ENCODE results near the gene DSE. TPM values are rescaled to one million over a fixed set of nuclear protein-coding genes. Genes with fewer than 3 reads are reported as not detected.

Gene DSE
- total and polyA plus RNA-seq, 2 donors (not counting 1 experiment from before 2014, with no cell fraction given) = 8.3 to 8.6 TPM

GRCh38 chr6:116403205-116403604 lies 32.5 kb downstream of the DSE start:
- Histone ChIP-seq H2AFZ (ENCODE audit: insufficient read depth, low read depth, low read length, poor library complexity, severe bottlenecking) (no peak overlapping the region), H3K4me3 (ENCODE audit: control extremely low read depth in 1 of 5, extremely low read depth in 1 of 5, insufficient read depth in 1 of 5, low read depth in 2 of 5, low read length in 4 of 5) (no peak overlapping the region), H3K4me1 (ENCODE audit: control insufficient read depth in 2 of 2, insufficient read depth in 2 of 2, low read length in 2 of 2) (peaks cover 43 to 47% of the 10 kb centered on the region in 2 donors), H3K9me3 (ENCODE audit: control extremely low read depth in 1 of 3, control insufficient read depth in 2 of 3, insufficient read depth in 1 of 3, low read length in 2 of 3) (no peaks in the 10 kb centered on the region), H3K9ac (ENCODE audit: low read length) (no peak overlapping the region), H3K27me3 (replicated peaks in 1 of 4; ENCODE audit: control extremely low read depth in 1 of 4, control insufficient read depth in 3 of 4, insufficient read depth in 4 of 4, low read length in 3 of 4) (no peaks in the 10 kb centered on the region), H4K20me1 (ENCODE audit: control insufficient read depth, insufficient read depth, low read length, poor library complexity, severe bottlenecking) (no peaks in the 10 kb centered on the region), H3K27ac (ENCODE audit: low read length in 2 of 2) (no peak overlapping the region), H3K79me2 (ENCODE audit: control insufficient read depth, insufficient read depth, low read length) (peaks cover 88% of the 10 kb centered on the region), H3K36me3 (replicated peaks in 1 of 2; ENCODE audit: control extremely low read depth in 1 of 2, control insufficient read depth in 1 of 2, extremely low read depth in 1 of 2, insufficient read depth in 2 of 2, low read length in 1 of 2) (peaks cover 0 to 11% of the 10 kb centered on the region in 2 experiments), H3K4me2 (replicated peaks; ENCODE audit: low read depth, low read length, poor library complexity, severe bottlenecking) (no peak overlapping the region)
- Mint-ChIP-seq H3K27me3 (no peaks in the 10 kb centered on the region), H3K9me3 (ENCODE audit: insufficient read depth) (no peaks in the 10 kb centered on the region), H3K27ac (no peak overlapping the region), H3K4me3 (no peak overlapping the region), H3K4me1 (peaks cover 43% of the 10 kb centered on the region)
- no peak for ATAC-seq (ENCODE audit: low read depth)
- intact Hi-C loops (cut with micrococcal nuclease) = no loop called here
- ChIA-PET CTCF (interaction anchor here (0.6 to 1.1 kb wide), 2 partner anchors 115 to 129 kb away, joined by 3 read pairs; no protein-coding TSS in a partner anchor), POLR2A (no interaction called here)
- TF ChIP-seq EZH2 (IDR thresholded peaks at IDR 0.05; ENCODE audit: borderline replicate concordance, insufficient read depth, low read depth, low read length, poor library complexity, severe bottlenecking) = no peak
- TF ChIP-seq, protein P1, sequence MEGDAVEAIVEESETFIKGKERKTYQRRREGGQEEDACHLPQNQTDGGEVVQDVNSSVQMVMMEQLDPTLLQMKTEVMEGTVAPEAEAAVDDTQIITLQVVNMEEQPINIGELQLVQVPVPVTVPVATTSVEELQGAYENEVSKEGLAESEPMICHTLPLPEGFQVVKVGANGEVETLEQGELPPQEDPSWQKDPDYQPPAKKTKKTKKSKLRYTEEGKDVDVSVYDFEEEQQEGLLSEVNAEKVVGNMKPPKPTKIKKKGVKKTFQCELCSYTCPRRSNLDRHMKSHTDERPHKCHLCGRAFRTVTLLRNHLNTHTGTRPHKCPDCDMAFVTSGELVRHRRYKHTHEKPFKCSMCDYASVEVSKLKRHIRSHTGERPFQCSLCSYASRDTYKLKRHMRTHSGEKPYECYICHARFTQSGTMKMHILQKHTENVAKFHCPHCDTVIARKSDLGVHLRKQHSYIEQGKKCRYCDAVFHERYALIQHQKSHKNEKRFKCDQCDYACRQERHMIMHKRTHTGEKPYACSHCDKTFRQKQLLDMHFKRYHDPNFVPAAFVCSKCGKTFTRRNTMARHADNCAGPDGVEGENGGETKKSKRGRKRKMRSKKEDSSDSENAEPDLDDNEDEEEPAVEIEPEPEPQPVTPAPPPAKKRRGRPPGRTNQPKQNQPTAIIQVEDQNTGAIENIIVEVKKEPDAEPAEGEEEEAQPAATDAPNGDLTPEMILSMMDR (IDR thresholded peaks at IDR 0.05) = no peak
- DNase-seq = no peak
- WGBS (ENCODE audit: insufficient coverage) = no CpG with 5 or more reads among the region's 1 CpG

DNA sequence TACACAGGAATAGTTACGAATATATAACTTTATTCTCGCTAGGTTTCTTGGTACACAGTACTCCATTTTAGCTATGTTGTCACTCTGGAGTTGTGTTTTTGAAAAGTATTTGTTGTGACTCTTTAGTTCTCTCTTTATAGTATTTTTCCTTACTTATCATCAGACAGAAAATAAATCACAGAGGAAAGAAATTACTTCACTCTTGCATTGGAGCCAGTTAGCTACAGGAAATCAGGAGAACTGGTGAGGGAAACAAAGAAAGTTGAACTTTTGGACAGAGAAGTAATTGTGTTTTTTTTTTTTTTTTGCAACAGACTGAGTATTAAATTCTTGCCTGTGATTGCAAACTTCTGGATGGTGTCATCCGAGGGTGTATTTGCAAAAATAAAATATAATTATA lies 33.9 kb downstream of the DSE start:
- H3K36me3 ChIP-seq (replicated peaks in 1 of 2; ENCODE audit: control extremely low read depth in 1 of 2, control insufficient read depth in 1 of 2, extremely low read depth in 1 of 2, insufficient read depth in 2 of 2, low read length in 1 of 2) = peaks cover 0 to 5% of the 10 kb centered on the region in 2 experiments
- peaks cover 85% of the 10 kb centered on the region for H3K79me2 ChIP-seq (ENCODE audit: control insufficient read depth, insufficient read depth, low read length)
- no peak for DNase-seq
- ChIA-PET POLR2A (interaction anchor here (0.6 kb wide), 1 partner anchor 34 kb away, joined by 3 read pairs; the partner anchor contains the start of gene DSE), CTCF (interaction anchor here (0.7 to 1.6 kb wide), 9 partner anchors 9 to 162 kb away, joined by 3 to 9 read pairs (median 3); partner anchors contain the start of gene CALHM6)
- H3K27me3 ChIP-seq (replicated peaks in 1 of 4; ENCODE audit: control extremely low read depth in 1 of 4, control insufficient read depth in 3 of 4, insufficient read depth in 4 of 4, low read length in 3 of 4) = no peaks in the 10 kb centered on the region
- Mint-ChIP-seq H3K27me3 (no peaks in the 10 kb centered on the region), H3K4me1 (peaks cover 50% of the 10 kb centered on the region), H3K9me3 (ENCODE audit: insufficient read depth) (no peaks in the 10 kb centered on the region), H3K27ac (peak overlapping the region; percentile 41), H3K4me3 (no peak overlapping the region)
- H3K9me3 ChIP-seq (ENCODE audit: control extremely low read depth in 1 of 3, control insufficient read depth in 2 of 3, insufficient read depth in 1 of 3, low read length in 2 of 3) = no peaks in the 10 kb centered on the region
- no peak overlapping the region for H3K4me3 ChIP-seq (ENCODE audit: control extremely low read depth in 1 of 5, extremely low read depth in 1 of 5, insufficient read depth in 1 of 5, low read depth in 2 of 5, low read length in 4 of 5)
- H3K4me2 ChIP-seq (replicated peaks; ENCODE audit: low read depth, low read length, poor library complexity, severe bottlenecking) = peak overlapping the region; percentile 56
- H3K27ac ChIP-seq (ENCODE audit: low read length in 2 of 2) = peak overlapping the region; percentile 70 to 84
- peaks cover 55 to 57% of the 10 kb centered on the region in 2 donors for H3K4me1 ChIP-seq (ENCODE audit: control insufficient read depth in 2 of 2, insufficient read depth in 2 of 2, low read length in 2 of 2)
- no peak overlapping the region for H2AFZ ChIP-seq (ENCODE audit: insufficient read depth, low read depth, low read length, poor library complexity, severe bottlenecking)
- WGBS (ENCODE audit: insufficient coverage) = no CpG with 5 or more reads among the region's 3 CpGs
- no peak for ATAC-seq (ENCODE audit: low read depth)
- intact Hi-C loops (cut with micrococcal nuclease) = loop anchor here (2.0 to 5.0 kb wide), 2 partner anchors 14 to 43 kb away; no protein-coding TSS in a partner anchor
- TF ChIP-seq EZH2 (IDR thresholded peaks at IDR 0.05; ENCODE audit: borderline replicate concordance, insufficient read depth, low read depth, low read length, poor library complexity, severe bottlenecking) = no peak
- TF ChIP-seq, protein P1 (IDR thresholded peaks at IDR 0.05) = no peak
- H3K9ac ChIP-seq (ENCODE audit: low read length) = no peak overlapping the region
- no peaks in the 10 kb centered on the region for H4K20me1 ChIP-seq (ENCODE audit: control insufficient read depth, insufficient read depth, low read length, poor library complexity, severe bottlenecking)
